ENCODE data around the gene C7orf25.

C7orf25 gene

GRCh38 chr7:42950417-42950816, 38.5 kb upstream of the C7orf25 start:
- no peak for TF ChIP-seq CTCF (IDR thresholded peaks at IDR 0.05)
- no peak for TF ChIP-seq ZFX (IDR thresholded peaks at IDR 0.05; ENCODE audit: borderline replicate concordance)
- H3K27ac ChIP-seq = no peak overlapping the region

- H3K27ac ChIP-seq = no peak overlapping the region
- TF ChIP-seq CTCF (IDR thresholded peaks at IDR 0.05) (no peak), ZFX (IDR thresholded peaks at IDR 0.05; ENCODE audit: borderline replicate concordance) (no peak)
Observed at GRCh38 chr7:42947521-42947920, 35.7 kb upstream of the C7orf25 start.

GRCh38 chr7:42946627-42946950, 34.7 kb upstream of the C7orf25 start:
- no peak overlapping the region for H3K27ac ChIP-seq
- TF ChIP-seq ZFX (IDR thresholded peaks at IDR 0.05; ENCODE audit: borderline replicate concordance) (no peak), CTCF (IDR thresholded peaks at IDR 0.05) (no peak)

- no peak overlapping the region for H3K27ac ChIP-seq
- no peak for TF ChIP-seq CTCF (IDR thresholded peaks at IDR 0.05)
- TF ChIP-seq ZFX (IDR thresholded peaks at IDR 0.05; ENCODE audit: borderline replicate concordance) = no peak
Observed at GRCh38 chr7:42945821-42946626, 34.2 kb upstream of the C7orf25 start.

GRCh38 chr7:42940985-42941847, 29.3 kb upstream of the C7orf25 start:
- H3K27ac ChIP-seq = no peak overlapping the region
- no peak for TF ChIP-seq ZFX (IDR thresholded peaks at IDR 0.05; ENCODE audit: borderline replicate concordance)
- peak; percentile 98 for TF ChIP-seq CTCF (IDR thresholded peaks at IDR 0.05)

- no peak overlapping the region for H3K27ac ChIP-seq
- no peak for TF ChIP-seq ZFX (IDR thresholded peaks at IDR 0.05; ENCODE audit: borderline replicate concordance)
- no peak for TF ChIP-seq CTCF (IDR thresholded peaks at IDR 0.05)
Observed at GRCh38 chr7:42939457-42940240, 27.8 kb upstream of the C7orf25 start.
